GM12878 (cell line): ENCODE results near the gene TIGD4. TPM values are rescaled to one million over a fixed set of nuclear protein-coding genes. Genes with fewer than 3 reads are reported as not detected.

ENCODE experiments used
- ATAC-seq: fragments of 200-7000 bp; cut with Tn5 transposase; 3 replicates; pipeline ENCODE4 v1.9.1; 2020; ENCODE audit warnings: mild to moderate bottlenecking, moderate library complexity
- BruUV-seq: library from RNA; stranded (reverse); fragments of 400-500 nt; replicated peaks from 2 replicates; lab custom pipeline; 2021; lab: Mats Ljungman, UMichigan
- CTCF ChIA-PET: fragments of 300-600 bp; sonication (Branson Sonifier 250); formaldehyde crosslinking; extraction: SDS; loops from one replicate; lab custom pipeline; 2021; ENCODE audit warnings: inconsistent platforms; lab: Yijun Ruan, JAX
- POLR2A ChIA-PET: fragments of 350-600 bp; formaldehyde crosslinking; extraction: SDS; loops from one replicate; lab custom pipeline; 2021; ENCODE audit warnings: inconsistent platforms; lab: Charles Lee
- RAD21 ChIA-PET: fragments of 300-600 bp; sonication (Branson Sonifier 250); formaldehyde crosslinking; loops from one replicate; lab custom pipeline; 2023; ENCODE audit warnings: antibody characterized with exemption; ENCODE audit not compliant: unreplicated experiment; lab: Charles Lee
- SMC1A ChIA-PET: fragments of 300-600 bp; sonication (Branson Sonifier 250); formaldehyde crosslinking; loops from one replicate; lab custom pipeline; 2023; ENCODE audit not compliant: unreplicated experiment, uncharacterized antibody; lab: Charles Lee
- DNase-seq: peaks from one replicate; pipeline ENCODE4 v3.0.0-alpha.2; 2011; ENCODE audit warnings: low read depth, low spot score
- FAIRE-seq: peaks from 3 replicates; lab custom pipeline; 2011; peaks lifted over from hg19 to GRCh38; lab: Jason Lieb, UNC
- H2AFZ ChIP-seq: 2 replicates; pipeline ENCODE4 v1.6.0; 2011; ENCODE audit warnings: low read depth, low read length, control low read depth; ENCODE audit not compliant: control insufficient read depth
- H3K27ac ChIP-seq: 2 replicates; pipeline ENCODE4 v1.5.1; 2011; ENCODE audit warnings: control low read depth; ENCODE audit not compliant: control insufficient read depth, insufficient read depth
- H3K27me3 ChIP-seq, 2 experiments: replicated peaks in 1 of 2; 2 replicates each; pipeline versions ENCODE4 v1.6.0 to v1.6.1; 2011; ENCODE audit warnings: low read length in 1 of 2; ENCODE audit not compliant: control insufficient read depth in 2 of 2, insufficient read depth in 2 of 2
- H3K36me3 ChIP-seq, 2 experiments: 2 replicates each; pipeline ENCODE4 v1.5.1; 2011; ENCODE audit warnings: low read length in 1 of 2; ENCODE audit not compliant: control insufficient read depth in 2 of 2, insufficient read depth in 2 of 2
- H3K4me1 ChIP-seq: 2 replicates; pipeline ENCODE4 v1.6.1; 2011; ENCODE audit warnings: mild to moderate bottlenecking, low read length, moderate library complexity, mixed read lengths; ENCODE audit not compliant: control insufficient read depth, insufficient read depth
- H3K4me2 ChIP-seq: 2 replicates; pipeline ENCODE4 v1.6.0; 2011; ENCODE audit warnings: control low read depth; ENCODE audit not compliant: control insufficient read depth, insufficient read depth
- H3K4me3 ChIP-seq: fragments of 200-600 bp; sonication (generic); 2 replicates; pipeline ENCODE4 v1.5.1; 2016
- H3K79me2 ChIP-seq: 2 replicates; pipeline ENCODE4 v1.6.0; 2011; ENCODE audit warnings: low read length; ENCODE audit not compliant: control insufficient read depth, insufficient read depth
- H3K9ac ChIP-seq: 2 replicates; pipeline ENCODE4 v1.8.0; 2011; ENCODE audit warnings: low read length, control low read depth, mixed read lengths; ENCODE audit not compliant: control insufficient read depth, insufficient read depth
- H3K9me3 ChIP-seq: replicated peaks from 3 replicates; pipeline ENCODE4 v1.5.1; 2011; ENCODE audit warnings: mild to moderate bottlenecking, low read length; ENCODE audit not compliant: control insufficient read depth, insufficient read depth
- H4K20me1 ChIP-seq: 2 replicates; pipeline ENCODE4 v1.6.0; 2011; ENCODE audit not compliant: control insufficient read depth, insufficient read depth
- ATF7 ChIP-seq: fragments of 450-650 bp; IDR thresholded peaks from 2 replicates; pipeline ENCODE4 v1.6.1; 2016; ENCODE audit warnings: low read depth, mild to moderate bottlenecking
- BHLHE40 ChIP-seq, 2 experiments: fragments of 450-650 bp in 1 of 2; IDR thresholded peaks; 2 replicates each; pipeline ENCODE4 v1.6.1; 2011 to 2017; ENCODE audit warnings: low read depth in 2 of 2, borderline replicate concordance in 1 of 2, improper control_type of control experiment in 1 of 2, low read length in 1 of 2, mild to moderate bottlenecking in 1 of 2
- CHD2 ChIP-seq: IDR thresholded peaks from 2 replicates; pipeline ENCODE4 v1.6.1; 2011; ENCODE audit warnings: low read depth, low read length, improper control_type of control experiment, borderline replicate concordance
- ESRRA ChIP-seq: IDR thresholded peaks from 2 replicates; pipeline ENCODE4 v1.6.1; 2012; ENCODE audit warnings: mild to moderate bottlenecking, low read length, improper control_type of control experiment
- HDAC6 ChIP-seq: fragments of 200-600 bp; sonication (generic); IDR thresholded peaks from one replicate; pipeline ENCODE4 v1.8.0; 2017; ENCODE audit warnings: antibody characterized with exemption; ENCODE audit not compliant: unreplicated experiment
- HDGF ChIP-seq: fragments of 450-650 bp; IDR thresholded peaks from 2 replicates; pipeline ENCODE4 v1.6.1; 2016; ENCODE audit warnings: antibody characterized with exemption
- IRF4 ChIP-seq: IDR thresholded peaks from 2 replicates; pipeline ENCODE4 v1.6.1; 2011; ENCODE audit warnings: low read depth, low read length
- NRF1 ChIP-seq: conservative IDR thresholded peaks from 2 replicates; pipeline ENCODE4 v1.6.1; 2011; ENCODE audit warnings: mild to moderate bottlenecking, low read depth, low read length, improper control_type of control experiment
- PAX8 ChIP-seq: fragments of 450-650 bp; IDR thresholded peaks from 2 replicates; pipeline ENCODE4 v1.6.1; 2017; ENCODE audit warnings: mild to moderate bottlenecking, moderate library complexity
- POLR2A ChIP-seq: IDR thresholded peaks from 2 replicates; pipeline ENCODE4 v1.6.1; 2011; ENCODE audit warnings: low read depth, mild to moderate bottlenecking, low read length
- RCOR1 ChIP-seq: conservative IDR thresholded peaks from 2 replicates; pipeline ENCODE4 v1.6.1; 2012; ENCODE audit warnings: low read depth, low read length, improper control_type of control experiment
- REST ChIP-seq: IDR thresholded peaks from 2 replicates; pipeline ENCODE4 v1.6.1; 2012; ENCODE audit warnings: mild to moderate bottlenecking, low read depth, low read length
- SIX5 ChIP-seq: IDR thresholded peaks from 2 replicates; pipeline ENCODE4 v1.6.1; 2011; ENCODE audit warnings: mild to moderate bottlenecking, low read depth, low read length, moderate library complexity; ENCODE audit not compliant: severe bottlenecking
- SRF ChIP-seq, 2 experiments: IDR thresholded peaks; 2 replicates each; pipeline ENCODE4 v1.6.1; 2011; ENCODE audit warnings: low read depth in 2 of 2, low read length in 2 of 2, mild to moderate bottlenecking in 1 of 2, moderate library complexity in 1 of 2
- TBL1XR1 ChIP-seq: IDR thresholded peaks from 2 replicates; pipeline ENCODE4 v1.6.1; 2012; ENCODE audit warnings: low read depth, low read length, improper control_type of control experiment
- YY1 ChIP-seq: IDR thresholded peaks from 2 replicates; pipeline ENCODE4 v1.6.1; 2011; ENCODE audit warnings: low read depth, mild to moderate bottlenecking, low read length
- ZNF207 ChIP-seq: fragments of 450-650 bp; IDR thresholded peaks from 2 replicates; pipeline ENCODE4 v1.6.1; 2014; ENCODE audit warnings: antibody characterized with exemption, mild to moderate bottlenecking, borderline replicate concordance
- ZNF24 ChIP-seq: fragments of 450-650 bp; IDR thresholded peaks from 2 replicates; pipeline ENCODE4 v1.6.1; 2017; ENCODE audit warnings: antibody characterized with exemption, mild to moderate bottlenecking
- ZZZ3 ChIP-seq: IDR thresholded peaks from 2 replicates; pipeline ENCODE4 v1.6.1; 2011; ENCODE audit warnings: low read depth; ENCODE audit not compliant: control insufficient read depth, insufficient read length
- WGBS: methylation state at CpG from one replicate; pipeline ENCODE4 v1.1.6; 2016; ENCODE audit warnings: low lambda C conversion rate; ENCODE audit not compliant: insufficient replicate concordance, insufficient coverage; ENCODE audit errors: missing lambda C conversion rate; 5-methylcytosine and 5-hydroxymethylcytosine counted together
- in situ Hi-C: fragments of 300-500 bp; cut with MboI; formaldehyde crosslinking; loops from 9 replicates; pipeline ENCODE4 v1.14.3; 2018; ENCODE audit warnings: mixed read lengths
- intact Hi-C: fragments of 100-400 bp; cut with micrococcal nuclease; formaldehyde crosslinking; loops from one replicate; pipeline ENCODE4 v1.14.2; 2022; ENCODE audit not compliant: unreplicated experiment
- polyA plus RNA-seq, 11 experiments: library from polyadenylated mRNA; depleted of rRNA in 4 of 11; unstranded in 6 of 11; stranded (reverse) in 5 of 11; fragments of >200 nt; fragmentation: Nextera tagmentation in 4 of 11; fragmentation: Illumina TruSeq in 1 of 11; extraction: Ambion mirVana in 4 of 11; extraction: Trizol in 1 of 11; gene quantifications; 1 replicate in 1 of 11; 2 replicates in 10 of 11; pipeline versions ENCODE4 v1.2.1 to v1.2.3, GENCODE V29; 2011 to 2016; ENCODE audit warnings: inconsistent platforms in 2 of 11, missing spikeins in 2 of 11, low read depth in 1 of 11
- total RNA-seq, 4 experiments: library from RNA; depleted of rRNA in 3 of 4; stranded (reverse); fragments of >200 nt in 3 of 4; fragmentation: Illumina TruSeq in 1 of 4; extraction: Trizol in 1 of 4; gene quantifications; 2 replicates each; pipeline versions ENCODE4 v1.2.1 to v1.2.3, GENCODE V29; 2013 to 2021

TIGD4 gene
- total and polyA plus RNA-seq, 10 of the 15 experiments (the other 5 are each of a cell fraction or from before 2014, with no cell fraction given): 0.20 to 1.6 (median 0.48) TPM

GRCh38 chr4:152805071-152805650 lies 25.6 kb upstream of the TIGD4 start (continued):
- no peak for TF ChIP-seq YY1
- TF ChIP-seq IRF4: no peak

- Histone ChIP-seq H4K20me1 (no peaks in the 10 kb centered on the region), H3K9ac (no peak overlapping the region), H3K27me3 (no peaks in the 10 kb centered on the region), H3K79me2 (no peaks in the 10 kb centered on the region; the same call in 1 of the 2 replicates)
- POLR2A ChIA-PET: no interaction called here
- intact Hi-C loops: no loop called here
- FAIRE-seq (no peak), ATAC-seq (no peak)
- TF ChIP-seq REST: no peak
- TF ChIP-seq SIX5: no peak
- TF ChIP-seq HDAC6: no peak
- TF ChIP-seq ZNF24: no peak
- no peak for TF ChIP-seq CHD2
- TF ChIP-seq ZNF207: no peak
- TF ChIP-seq BHLHE40 (IDR thresholded peaks at IDR 0.05; ENCODE audit: borderline replicate concordance in 1 of 2, low read depth in 2 of 2, low read length in 1 of 2): no peak
- TF ChIP-seq RCOR1: no peak
- no peak for TF ChIP-seq TBL1XR1
- no peak for TF ChIP-seq NRF1
- no peak for TF ChIP-seq SRF (IDR thresholded peaks at IDR 0.05; ENCODE audit: low read depth in 2 of 2, low read length in 2 of 2)
- no peak for TF ChIP-seq HDGF
- no peak for TF ChIP-seq ATF7
- TF ChIP-seq PAX8: no peak
- no peak for TF ChIP-seq YY1
- TF ChIP-seq ZZZ3: no peak
- TF ChIP-seq ESRRA: no peak
- no peak for TF ChIP-seq POLR2A
- TF ChIP-seq, all 136 proteins: peak for 0
- H3K4me3 ChIP-seq: no peak overlapping the region
- ChIA-PET RAD21 (no interaction called here), SMC1A (interaction anchor here (1.1 to 3.1 kb wide), 2 partner anchors 12 to 25 kb away, joined by 3 to 11 read pairs; no protein-coding TSS in a partner anchor), CTCF (no interaction called here)
- in situ Hi-C loops: no loop called here
- H2AFZ ChIP-seq: no peak overlapping the region
- 100% methylated on average over 1 of the region's 1 CpG for WGBS
- no peaks in the 10 kb centered on the region for H3K36me3 ChIP-seq
- no peak overlapping the region for H3K4me2 ChIP-seq
- no peaks in the 10 kb centered on the region for H3K4me1 ChIP-seq
- no peak for DNase-seq
- no TSS peak for BruUV-seq
- no peak overlapping the region for H3K27ac ChIP-seq
- H3K9me3 ChIP-seq: no peaks in the 10 kb centered on the region
Measured at GRCh38 chr4:152803541-152803940, 24.0 kb upstream of the TIGD4 start.
